Activated CD4-positive, CD25-positive, alpha-beta regulatory T cell treated with anti-CD3 and anti-CD28 coated beads, Interleukin-2, amount 50 U/mL, for 16 hours (primary cell): Measurements from ENCODE around the gene SMAGP.
A peak's percentile ranks its signal among the peaks of the same experiment; 100 is the strongest.
"Not testable (repeated sequence)": the region's sequence is repeated elsewhere in the genome, so short reads cannot be mapped to it uniquely, and the experiment has no call there.

Source experiments
- DNase-seq: peaks from one replicate; pipeline ENCODE4 v3.0.0-alpha.2; 2020; ENCODE audit warnings: low read depth, low spot score

Gene SMAGP, protein sequence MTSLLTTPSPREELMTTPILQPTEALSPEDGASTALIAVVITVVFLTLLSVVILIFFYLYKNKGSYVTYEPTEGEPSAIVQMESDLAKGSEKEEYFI

DNA sequence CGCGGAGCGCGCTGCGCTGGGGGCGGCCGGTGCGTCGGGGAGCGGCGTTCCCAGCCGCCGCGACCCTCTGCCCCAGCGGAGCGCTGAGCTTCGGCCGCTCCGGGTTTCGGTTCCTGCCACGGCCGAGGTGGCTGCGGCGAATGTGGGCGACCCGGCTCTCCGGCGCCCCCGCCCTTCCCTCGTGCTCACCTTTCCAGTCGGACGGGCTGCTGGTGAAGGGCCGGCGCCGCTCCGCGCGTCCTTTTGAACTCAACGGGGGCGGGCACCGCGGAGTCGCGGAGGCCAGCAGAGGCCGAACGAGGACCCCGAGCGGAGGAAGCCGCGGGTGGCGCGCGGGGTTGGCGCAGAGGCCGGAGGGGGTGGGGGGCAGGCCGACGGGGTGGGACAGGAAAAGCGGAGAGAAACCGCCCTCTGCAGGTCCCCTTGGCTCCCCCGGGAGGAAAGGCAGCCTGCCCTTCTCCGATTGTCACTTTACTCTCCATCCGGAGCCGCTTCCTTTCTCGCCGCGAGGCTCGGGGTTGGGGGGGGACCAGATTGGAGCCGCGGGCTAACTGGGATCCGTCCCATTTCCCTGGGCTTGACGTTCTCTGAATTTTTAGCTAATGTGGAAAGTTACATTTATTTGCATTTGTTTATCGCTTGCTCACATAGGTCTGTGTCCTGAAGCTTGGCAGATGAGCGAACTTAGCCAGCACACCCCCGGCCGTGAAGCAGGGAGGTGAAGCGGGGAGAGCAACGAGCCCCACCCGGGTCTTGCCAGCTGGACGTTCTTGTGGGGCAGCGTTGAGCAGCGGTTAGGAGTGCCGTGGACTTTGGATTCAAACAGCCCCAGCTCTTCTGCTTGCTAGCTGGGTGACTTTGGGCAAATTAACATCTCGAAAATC, at the start of gene SMAGP:
Gene SMAGP, minus strand, starts transcription at position 349 of the 884 bp plus-strand sequence. CDS start 1,137 bp downstream, outside the sequence.
- no peak for DNase-seq

DNA sequence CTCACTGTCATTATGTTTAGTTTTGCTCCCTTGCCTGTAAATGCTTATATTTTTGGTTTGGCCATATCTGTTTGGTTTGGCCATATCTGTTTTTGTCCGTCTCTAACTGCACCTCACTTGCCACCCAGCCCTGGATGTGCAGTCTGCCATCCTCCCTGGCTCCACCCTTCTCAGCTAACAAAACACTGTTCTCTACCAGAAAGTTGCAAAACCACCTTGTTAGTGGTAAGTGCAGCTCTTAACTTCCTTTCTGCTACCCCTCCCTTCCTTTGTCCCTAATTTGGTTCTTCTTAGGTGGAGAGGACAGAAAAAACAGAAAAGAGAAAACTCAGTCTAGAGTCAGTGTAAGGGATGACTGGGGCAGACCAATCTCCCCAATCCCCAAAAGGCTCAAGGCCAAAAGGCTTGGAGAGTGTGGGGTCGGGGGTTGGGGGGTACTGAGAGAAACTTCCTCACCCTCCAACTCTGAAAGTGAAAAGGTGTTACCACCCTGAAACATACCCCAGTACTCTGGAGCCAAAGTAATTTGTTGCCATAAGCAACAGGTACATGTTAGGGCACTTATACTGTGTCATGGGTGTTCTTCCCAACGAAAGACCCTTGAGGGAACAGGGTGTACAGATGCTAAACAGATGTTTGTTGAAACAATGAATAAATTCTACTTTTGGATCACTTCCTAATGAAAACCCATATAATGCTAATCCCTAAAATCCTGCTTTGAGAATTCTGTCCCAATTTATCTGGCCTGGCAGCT, 48.8 kb upstream of the SMAGP start:
- DNase-seq: no peak

DNA sequence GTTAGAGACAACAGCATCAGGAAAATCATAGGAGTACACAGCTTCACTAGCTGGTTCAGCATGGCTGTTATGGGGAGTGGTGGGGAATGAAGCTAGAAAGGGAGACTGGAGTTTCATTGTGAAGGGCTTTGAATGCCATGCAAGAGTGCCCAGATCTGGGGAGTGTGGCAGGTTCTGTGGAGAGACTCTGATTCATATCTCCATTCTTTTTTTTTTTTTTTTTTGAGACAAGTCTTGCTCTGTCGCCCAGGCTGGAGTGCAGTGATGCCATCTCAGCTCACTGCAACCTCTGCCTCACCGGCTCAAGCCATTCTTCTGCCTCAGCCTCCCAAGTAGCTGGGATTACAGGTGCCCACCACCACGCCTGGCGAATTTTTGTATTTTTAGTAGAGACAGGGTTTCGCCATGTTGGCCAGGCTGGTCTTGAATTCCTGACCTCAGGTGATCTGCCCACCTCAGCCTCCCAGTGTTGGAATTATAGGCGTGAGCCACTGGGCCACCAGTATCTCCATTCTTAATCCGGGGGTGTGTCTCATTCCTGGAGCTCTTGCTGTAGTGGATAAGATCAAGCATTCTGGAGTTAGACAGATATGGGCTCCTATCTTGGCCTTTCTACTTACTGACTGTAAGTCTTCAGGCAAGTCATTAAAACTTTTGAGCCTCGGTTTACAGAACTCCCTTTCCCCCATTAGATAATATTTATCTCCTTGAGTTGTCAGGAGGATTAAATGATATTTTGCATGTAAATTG, 48.0 kb upstream of the SMAGP start:
- not testable (repeated sequence) for DNase-seq

DNA sequence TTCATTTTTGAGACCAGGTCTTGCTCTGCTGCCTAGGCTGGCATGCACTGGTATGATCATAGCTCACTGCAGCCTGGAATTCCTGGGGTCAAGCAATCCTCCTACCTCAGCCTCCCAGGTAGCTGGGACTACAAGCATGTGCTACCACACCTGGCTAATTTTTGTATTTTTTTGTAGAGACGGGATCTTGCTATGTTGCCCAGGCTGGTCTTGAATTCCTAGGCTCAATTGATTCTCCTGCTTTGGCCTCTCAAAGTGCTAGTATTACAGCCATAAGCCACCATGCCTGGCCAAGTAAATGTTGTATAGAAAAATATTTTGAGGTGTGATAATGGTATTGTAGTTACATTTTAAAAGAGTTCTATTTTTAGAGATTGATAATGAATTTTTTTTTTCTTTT, 41.2 kb upstream of the SMAGP start:
- no peak for DNase-seq

DNA sequence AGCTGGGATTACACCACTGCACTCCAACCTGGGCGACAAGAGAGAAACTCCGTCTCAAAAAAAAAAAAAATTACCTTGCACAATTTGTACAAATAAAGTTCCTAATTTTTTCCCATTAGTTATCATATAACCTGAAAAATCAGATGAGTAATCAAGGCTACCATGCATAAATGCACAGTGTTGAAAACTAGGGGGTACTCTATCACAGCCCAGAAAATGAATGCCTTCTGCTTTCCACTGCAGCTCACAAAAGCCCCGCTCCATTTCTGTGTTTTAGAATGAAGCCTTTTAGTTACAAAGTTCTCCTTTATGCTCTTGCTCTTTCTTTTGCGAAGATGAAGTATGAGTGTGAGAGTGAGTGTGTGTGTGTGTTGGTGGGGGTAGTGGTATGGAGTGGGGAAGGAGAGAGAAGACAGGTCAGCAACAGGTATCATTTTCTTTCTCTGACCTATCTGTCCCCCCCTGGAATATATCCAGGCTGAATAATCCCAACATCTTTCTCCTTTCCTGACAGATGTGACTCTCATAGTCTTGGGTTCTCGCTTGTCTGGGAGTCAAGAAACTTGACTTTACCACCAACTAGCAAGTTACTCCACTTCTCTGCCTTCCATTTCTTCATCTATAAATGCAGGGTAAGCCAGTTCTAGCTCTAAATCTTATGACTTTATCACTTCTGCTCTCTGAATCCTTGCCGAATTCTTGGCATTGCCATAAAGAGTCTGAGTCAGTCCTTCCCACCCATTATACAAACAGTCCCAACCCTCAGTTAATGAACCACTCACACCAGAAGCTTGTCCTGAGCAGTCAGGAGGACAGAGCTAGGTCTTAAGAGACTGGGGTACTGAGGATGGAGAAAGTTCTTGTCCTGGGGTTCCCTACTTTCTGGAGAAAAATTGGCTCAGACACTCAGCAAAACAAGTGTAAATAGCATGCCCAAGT, 37.7 kb upstream of the SMAGP start:
- no peak for DNase-seq

DNA sequence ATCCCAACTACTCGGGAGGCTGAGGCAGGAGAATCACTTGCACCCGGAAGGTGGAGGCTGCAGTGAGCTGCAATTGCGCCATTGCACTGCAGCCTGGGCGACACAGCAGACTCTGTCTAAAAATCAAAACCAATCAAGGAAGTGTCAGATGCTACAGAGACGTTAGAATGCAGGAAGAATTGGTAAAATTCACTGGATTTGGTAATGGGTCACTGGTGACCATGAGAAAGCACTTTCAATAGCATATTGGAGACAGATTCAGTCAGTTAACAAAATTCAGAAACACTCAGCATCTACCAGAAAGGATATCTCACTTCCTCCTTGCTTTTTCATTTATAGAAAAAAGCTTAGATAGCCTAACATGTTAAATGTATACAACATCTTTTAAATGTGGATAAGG, 36.3 kb upstream of the SMAGP start:
- DNase-seq: no peak

DNA sequence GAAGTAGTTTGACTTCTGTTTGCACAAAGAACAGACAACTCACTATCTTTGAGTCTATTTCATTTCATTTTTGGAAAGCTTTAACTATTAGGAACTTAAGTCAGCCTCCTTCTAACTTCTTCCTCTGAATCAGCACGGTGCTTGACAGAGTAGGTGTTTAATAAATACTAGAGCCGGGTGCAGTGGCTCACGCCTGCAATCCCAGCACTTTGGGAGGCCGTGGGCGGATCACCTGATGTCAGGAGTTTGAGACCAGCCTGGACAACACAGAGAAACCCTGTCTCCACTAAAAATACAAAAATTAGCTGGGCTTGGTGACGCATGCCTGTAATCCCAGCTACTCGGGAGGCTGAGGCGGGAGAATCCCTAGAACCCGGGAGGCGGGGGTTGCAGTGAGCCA, 30.6 kb upstream of the SMAGP start:
- not testable (repeated sequence) for DNase-seq

DNA sequence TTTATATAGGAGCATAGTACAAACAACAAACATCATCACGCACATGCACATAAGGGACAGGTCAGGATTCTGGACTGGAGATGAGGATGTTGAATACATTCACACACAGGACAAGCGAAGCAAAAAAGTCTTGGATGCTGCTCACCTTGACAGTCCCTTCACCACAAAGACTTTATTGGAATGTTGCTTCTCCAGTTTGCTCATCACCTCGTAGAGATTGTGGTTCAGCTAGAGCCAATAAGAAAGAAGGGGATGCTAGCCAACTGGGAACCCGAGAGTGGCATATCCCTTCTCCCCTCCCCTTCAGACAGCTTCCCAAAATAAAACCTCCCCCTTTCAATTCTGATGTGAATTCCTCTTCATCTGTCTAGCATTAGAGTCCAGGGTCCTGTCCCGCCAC, 25.4 kb upstream of the SMAGP start:
- no peak for DNase-seq

DNA sequence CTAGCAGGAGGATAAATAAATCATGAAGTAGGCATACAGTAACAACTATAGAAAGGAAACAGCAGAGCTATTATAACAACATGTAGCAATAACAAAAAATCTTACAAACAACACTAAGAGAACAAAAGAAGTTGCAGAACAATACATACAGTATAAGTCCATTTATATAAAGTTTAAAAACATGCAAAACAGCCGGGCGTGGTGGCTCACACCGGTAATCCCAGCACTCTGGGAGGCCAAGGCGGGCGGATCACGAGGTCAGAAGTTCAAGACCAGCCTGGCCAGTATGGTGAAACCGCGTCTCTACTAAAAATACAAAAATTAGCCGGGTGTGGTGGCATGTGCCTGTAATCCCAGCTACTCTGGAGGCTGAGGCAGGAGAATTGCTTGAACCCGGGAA, 23.9 kb upstream of the SMAGP start:
- DNase-seq: not testable (repeated sequence)

DNA sequence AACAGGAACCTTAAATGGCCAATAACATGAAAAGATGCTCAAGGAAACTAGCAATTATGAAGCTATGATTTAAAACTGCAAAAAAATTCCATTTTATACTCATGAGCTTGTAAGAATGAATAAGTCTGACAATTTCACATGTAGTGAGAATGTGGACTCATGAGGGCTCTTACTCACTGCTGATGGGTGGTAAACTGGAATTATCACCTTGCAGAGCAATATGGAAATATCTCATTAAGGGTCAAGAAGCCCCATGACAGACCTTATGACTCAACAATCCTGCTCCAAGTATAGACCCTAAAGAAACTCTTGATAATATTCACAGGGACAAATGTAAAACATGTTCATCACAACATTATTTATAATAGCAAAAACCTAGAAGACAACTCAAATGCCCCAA, 23.5 kb upstream of the SMAGP start:
- no peak for DNase-seq

DNA sequence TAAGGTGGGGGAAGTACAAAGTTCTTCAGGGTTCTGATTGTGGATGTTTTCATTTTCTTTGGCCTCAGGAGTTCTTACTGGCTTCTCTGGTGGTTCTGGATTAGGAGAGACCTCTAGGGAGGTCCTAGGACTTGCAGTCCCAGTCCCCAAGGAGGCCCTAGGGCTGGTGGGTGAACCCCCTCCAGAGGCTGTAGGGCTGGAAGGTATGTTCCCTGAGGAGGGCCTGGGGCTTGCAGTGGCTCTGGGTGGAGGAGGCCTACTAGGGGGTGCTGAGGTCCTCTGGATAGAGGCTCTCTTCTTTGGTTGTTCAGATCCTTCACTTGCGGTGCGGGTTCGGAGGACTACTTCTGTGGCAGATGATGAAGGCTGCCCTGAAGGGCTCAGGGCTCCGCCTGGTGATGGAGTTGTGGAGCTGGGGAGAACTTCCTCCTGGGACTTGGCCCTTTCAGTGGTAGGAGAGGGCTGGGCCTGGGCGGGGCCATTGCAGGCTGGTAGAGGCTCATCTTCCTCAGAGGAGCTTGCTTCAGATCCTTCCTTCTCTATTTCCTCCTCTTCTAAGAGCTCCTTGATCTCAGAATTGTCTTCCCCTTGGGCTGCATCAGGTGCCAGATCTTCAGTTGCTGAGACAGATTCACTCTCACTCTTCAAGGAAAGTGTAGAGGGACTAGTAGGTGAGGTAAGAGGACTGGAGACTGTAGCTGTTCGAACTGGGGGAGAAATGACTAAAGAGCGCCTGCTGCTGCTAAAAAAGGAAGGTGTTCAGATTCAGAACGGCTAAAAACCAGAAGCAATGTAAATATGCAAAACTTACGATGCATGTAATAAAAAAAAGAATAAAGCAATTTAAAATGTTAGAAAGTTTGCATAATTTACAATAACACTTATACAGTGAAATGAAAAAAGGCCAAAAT, 21.6 kb upstream of the SMAGP start:
- not testable (repeated sequence) for DNase-seq

DNA sequence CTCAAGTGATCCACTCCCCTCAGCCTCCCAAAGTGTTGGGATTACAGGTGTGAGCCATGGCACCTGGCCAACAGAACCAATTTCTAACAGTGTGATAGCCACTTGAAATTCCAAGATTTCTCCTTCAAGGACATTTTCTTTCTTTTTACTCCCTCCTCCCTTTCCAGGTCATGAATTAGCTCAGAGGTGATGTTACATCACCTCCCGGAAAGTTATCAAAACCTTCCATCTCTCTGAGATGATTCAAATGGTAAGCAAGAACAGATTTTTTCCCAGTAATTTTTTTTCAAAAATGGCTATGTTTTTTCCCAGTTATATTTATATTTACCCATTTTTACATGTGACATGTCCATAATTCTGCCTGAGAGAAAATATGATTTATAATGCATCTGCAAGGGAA, 15.6 kb upstream of the SMAGP start:
- no peak for DNase-seq

DNA sequence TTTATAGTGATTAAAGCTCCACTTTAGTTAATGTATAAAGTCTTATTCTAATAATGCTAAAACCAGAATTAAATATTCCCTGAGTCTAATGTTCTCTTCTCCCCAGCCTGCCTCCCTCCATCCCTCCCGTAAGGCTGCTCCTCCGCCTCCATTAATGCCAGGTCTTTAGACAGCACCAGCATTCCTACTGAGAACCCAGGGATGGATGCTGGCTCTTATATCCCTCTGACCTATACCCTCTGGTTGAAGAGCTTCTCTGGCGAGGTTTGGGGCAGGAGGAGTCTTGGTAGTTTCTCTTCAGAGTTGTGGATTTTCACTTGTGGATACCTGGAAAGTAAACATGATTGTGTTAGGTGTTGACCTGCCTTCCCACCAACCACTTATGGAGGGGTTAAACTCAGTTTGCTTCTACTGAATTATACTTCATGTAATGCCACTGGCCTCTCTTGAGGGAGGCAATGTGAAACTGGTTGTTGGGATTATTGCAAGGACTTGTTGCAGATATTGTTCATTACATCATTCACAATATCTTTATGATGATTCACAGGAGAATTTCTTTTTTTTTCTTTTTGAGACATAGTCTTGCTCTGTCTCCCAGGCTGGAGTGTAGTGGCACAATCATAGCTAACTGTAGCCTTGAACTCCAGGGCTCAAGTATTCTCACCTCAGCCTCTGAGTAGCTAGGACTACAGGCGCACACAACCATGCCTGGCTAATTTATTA, 11.1 kb upstream of the SMAGP start:
- no peak for DNase-seq

DNA sequence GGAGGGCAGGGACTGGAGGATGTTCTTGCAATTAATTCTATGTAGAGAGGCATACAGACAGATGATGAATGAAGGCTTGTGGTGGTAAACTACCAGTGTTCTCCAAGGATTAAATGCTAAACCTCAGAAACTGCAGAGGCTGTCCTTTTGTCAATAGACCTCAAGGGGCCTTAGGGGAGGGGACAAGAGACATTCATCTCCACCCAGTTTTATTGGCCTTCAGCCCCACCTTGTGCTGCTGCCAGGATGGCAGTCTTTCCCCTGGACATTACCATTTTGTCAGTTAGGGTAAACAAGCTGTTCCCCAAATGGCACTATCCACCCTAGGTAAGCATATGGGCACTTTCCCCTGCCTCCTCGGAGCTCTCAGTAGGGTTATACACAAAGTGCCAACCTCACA, 4.9 kb upstream of the SMAGP start:
- DNase-seq: no peak

DNA sequence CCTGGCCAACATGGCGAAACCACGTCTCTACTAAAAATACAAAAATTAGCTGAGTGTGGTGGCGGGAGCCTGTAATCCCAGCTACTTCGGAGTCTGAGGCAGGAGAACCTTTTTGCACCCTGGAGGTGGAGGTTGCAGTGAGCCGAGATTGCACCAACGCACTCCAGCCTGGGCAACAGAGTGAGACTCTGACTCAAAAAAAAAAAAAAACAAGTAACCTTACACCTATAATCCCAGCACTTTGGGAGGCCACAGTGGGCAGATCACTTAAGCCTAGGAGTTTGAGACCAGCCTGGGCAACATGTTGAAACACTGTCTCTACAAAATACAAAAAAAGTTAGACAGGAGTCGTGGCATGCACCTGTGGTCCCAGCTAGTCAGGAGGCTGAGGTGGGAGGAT, 2.6 kb upstream of the SMAGP start:
- DNase-seq: not testable (repeated sequence)

DNA sequence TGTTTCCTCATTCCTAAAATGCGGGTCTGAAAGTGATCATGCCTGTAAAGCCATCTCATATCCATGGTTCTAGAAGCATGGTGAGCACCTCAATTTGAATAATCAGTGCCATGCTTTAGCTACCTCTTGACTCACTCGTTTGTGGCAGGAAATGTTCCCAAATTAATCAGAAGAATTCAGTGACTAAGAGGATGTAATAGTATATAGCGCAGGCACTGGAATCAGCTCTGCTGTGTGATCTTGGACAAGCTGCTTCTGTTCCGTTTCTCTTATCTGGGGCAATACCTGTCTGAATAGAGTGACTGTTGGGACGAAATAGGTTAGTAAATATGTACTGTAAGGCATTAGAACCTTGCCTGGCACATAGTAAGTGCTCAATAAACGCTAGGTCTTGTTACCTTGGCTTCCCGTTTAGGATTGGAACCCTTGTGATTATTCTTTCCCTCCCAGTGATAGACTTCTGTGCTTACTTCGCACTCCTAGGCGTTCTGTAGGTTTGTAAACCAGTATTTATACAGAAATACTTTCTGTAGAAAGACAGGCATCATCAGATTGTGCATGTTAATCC, 820 bp upstream of the SMAGP start:
- no peak for DNase-seq

DNA sequence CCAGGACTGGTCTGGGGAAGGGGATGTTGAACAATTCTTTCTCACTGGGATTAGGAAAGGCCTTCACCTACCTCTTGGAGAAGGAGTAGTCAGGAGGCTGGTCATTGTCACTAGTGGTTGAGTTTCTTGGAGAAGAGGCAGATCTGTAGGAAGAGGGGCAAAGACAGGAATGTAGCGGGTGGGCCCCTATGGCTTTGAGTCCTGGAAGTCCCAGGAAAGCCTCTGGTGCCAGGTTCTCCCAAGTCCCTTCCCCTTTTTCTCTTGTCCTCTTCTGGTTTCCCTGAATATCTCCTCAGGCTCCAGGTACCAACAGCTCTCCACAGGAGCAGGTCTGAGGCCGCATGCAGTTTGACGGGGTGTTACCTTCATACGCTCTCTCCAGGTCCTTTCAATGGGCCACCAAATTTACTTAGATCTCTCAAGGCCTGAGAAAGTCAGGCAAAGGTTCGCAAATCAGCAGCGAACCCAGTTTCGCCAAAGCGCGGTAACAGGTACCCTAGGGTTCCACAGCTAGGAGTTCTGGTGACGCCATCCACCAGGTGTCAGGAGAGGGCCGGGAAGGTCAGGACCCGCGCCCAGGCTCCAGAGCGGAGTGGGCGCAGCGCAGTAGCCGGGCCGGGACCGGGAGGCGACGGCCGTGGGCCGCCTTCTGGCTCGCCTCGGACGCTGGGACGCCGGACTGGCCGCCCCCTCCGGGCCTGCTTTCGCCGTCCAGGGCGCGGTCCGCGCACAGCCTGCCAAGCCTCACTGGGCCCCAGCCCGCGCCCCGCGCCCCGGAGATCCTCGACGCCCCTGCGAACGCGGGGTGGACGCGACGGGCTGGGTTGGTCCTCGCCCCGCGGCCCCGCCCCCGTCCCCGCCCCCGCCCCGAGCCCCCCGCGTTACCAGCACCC, 795 bp downstream of the SMAGP start:
- DNase-seq: peak; percentile 17

DNA sequence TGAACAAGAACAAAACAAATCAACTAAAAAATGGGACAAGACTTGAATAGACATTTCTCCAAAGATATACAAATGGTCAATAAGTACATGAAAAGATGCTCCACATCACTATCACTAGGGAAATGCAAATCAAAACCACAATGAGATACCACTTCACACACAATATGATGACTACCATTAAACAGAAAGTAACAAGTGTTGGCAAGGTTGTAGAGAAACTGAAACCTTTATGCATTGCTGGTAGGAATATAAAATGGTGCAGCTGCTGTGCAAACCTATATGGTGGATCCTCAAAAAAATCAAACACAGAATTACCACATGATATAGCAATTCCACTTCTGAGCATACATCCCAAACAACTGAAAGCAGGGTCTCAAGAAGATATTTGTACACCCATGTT, 5.2 kb downstream of the SMAGP start:
- DNase-seq: no peak
